Measurements from ENCODE around the gene RAD23B. TPM values are rescaled to one million over a fixed set of nuclear protein-coding genes. Genes with fewer than 3 reads are reported as not detected.

The RAD23B gene
- total and polyA plus RNA-seq, 2 of the 13 experiments (the other 11 are each of a cell fraction or from before 2014, with no cell fraction given), result 133 to 156 TPM

DNA sequence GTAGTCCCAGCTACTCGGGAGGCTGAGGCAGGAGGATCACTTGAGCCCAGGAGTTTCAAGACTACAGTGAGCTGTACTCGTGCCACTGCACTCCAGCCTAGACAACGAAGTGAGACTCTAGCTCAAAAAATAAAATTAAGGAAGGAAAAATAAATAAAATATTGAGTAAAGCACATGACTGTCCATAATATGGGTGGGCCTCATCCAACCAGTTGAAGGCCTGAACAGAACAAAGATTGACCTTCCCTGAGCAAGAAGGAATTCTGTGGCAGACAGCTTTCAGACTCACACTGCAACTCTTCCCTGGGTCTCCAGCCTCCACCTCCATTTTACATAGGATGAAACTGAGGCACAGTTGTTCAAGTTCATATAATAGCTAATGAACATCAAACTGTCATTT is 72.3 kb downstream of the RAD23B start:
- intact Hi-C loops (cut with micrococcal nuclease; ENCODE audit: unreplicated experiment) (no loop called here), in situ Hi-C loops (cut with HindIII; ENCODE audit: extremely low pct_ligation_motif_present, low pct_unique_long_range_greater_than_20kb) (no loop called here)
- no peak overlapping the region for H3K27ac ChIP-seq (ENCODE audit: extremely low read length, insufficient read depth, low read length)
- no peak overlapping the region for H3K4me3 ChIP-seq (replicated peaks in 1 of 3; ENCODE audit: insufficient read depth in 1 of 3, low read depth in 2 of 3, low read length in 3 of 3)
- FAIRE-seq (no peak), ATAC-seq (no peak), DNase-seq (ENCODE audit: low spot score) (no peak)
- no TSS peak for BruUV-seq (replicated peaks)
- H3K4me1 ChIP-seq (ENCODE audit: insufficient read depth, low read length), result no peaks in the 10 kb centered on the region
- no peaks in the 10 kb centered on the region for H4K20me1 ChIP-seq (ENCODE audit: insufficient read depth, low read length)
- POLR2A ChIA-PET, result no interaction called here
- H3K4me2 ChIP-seq (ENCODE audit: low read depth, low read length), result no peak overlapping the region
- no peak for TF ChIP-seq FOXA3 (CRISPR knock-in tag; IDR thresholded peaks at IDR 0.05)
- TF ChIP-seq, protein P1, sequence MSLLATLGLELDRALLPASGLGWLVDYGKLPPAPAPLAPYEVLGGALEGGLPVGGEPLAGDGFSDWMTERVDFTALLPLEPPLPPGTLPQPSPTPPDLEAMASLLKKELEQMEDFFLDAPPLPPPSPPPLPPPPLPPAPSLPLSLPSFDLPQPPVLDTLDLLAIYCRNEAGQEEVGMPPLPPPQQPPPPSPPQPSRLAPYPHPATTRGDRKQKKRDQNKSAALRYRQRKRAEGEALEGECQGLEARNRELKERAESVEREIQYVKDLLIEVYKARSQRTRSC (CRISPR knock-in tag; IDR thresholded peaks at IDR 0.05; ENCODE audit: low read depth), result no peak
- TF ChIP-seq, protein P2, sequence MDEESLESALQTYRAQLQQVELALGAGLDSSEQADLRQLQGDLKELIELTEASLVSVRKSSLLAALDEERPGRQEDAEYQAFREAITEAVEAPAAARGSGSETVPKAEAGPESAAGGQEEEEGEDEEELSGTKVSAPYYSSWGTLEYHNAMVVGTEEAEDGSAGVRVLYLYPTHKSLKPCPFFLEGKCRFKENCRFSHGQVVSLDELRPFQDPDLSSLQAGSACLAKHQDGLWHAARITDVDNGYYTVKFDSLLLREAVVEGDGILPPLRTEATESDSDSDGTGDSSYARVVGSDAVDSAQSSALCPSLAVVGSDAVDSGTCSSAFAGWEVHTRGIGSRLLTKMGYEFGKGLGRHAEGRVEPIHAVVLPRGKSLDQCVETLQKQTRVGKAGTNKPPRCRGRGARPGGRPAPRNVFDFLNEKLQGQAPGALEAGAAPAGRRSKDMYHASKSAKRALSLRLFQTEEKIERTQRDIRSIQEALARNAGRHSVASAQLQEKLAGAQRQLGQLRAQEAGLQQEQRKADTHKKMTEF (CRISPR knock-in tag; IDR thresholded peaks at IDR 0.05), result no peak
- no peak for TF ChIP-seq FOSL2 (CRISPR knock-in tag; IDR thresholded peaks at IDR 0.05)
- TF ChIP-seq SAFB2 (CRISPR knock-in tag; IDR thresholded peaks at IDR 0.05; ENCODE audit: borderline replicate concordance, low read depth), result no peak
- TF ChIP-seq NFIC (IDR thresholded peaks at IDR 0.05; ENCODE audit: low read length), result no peak
- TF ChIP-seq ZNF329 (CRISPR knock-in tag; IDR thresholded peaks at IDR 0.05; ENCODE audit: low read depth), result no peak
- TF ChIP-seq ZMYM2 (CRISPR knock-in tag; IDR thresholded peaks at IDR 0.05), result no peak
- TF ChIP-seq ZNF34 (CRISPR knock-in tag; IDR thresholded peaks at IDR 0.05; ENCODE audit: borderline replicate concordance), result no peak
- TF ChIP-seq, protein P3, sequence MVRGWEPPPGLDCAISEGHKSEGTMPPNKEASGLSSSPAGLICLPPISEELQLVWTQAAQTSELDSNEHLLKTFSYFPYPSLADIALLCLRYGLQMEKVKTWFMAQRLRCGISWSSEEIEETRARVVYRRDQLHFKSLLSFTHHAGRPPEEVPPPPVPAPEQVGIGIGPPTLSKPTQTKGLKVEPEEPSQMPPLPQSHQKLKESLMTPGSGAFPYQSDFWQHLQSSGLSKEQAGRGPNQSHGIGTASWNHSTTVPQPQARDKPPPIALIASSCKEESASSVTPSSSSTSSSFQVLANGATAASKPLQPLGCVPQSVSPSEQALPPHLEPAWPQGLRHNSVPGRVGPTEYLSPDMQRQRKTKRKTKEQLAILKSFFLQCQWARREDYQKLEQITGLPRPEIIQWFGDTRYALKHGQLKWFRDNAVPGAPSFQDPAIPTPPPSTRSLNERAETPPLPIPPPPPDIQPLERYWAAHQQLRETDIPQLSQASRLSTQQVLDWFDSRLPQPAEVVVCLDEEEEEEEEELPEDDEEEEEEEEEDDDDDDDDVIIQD (CRISPR knock-in tag; IDR thresholded peaks at IDR 0.05; ENCODE audit: low read depth), result no peak
- no peak for TF ChIP-seq U2AF2 (IDR thresholded peaks at IDR 0.05; ENCODE audit: low read depth, low read length)
- TF ChIP-seq KLF12 (CRISPR knock-in tag; IDR thresholded peaks at IDR 0.05; ENCODE audit: borderline replicate concordance), result no peak
- no peak for TF ChIP-seq AGO2 (optimal IDR thresholded peaks at IDR 0.05; ENCODE audit: low read depth, low read length)
- TF ChIP-seq, protein P4, sequence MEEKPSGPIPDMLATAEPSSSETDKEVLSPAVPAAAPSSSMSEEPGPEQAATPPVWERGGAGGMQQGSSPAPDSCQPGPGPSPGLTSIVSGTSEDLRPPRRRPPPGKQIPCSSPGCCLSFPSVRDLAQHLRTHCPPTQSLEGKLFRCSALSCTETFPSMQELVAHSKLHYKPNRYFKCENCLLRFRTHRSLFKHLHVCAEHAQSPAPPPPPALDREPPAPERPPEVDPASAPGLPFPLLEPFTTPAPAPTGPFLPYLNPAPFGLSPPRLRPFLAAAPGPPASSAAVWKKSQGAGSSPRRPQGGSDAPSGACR (CRISPR knock-in tag; IDR thresholded peaks at IDR 0.05), result no peak
- H3K27me3 ChIP-seq (ENCODE audit: control insufficient read depth in 1 of 2, insufficient read depth in 2 of 2, low read length in 2 of 2), result peaks cover 3 to 9% of the 10 kb centered on the region in 2 experiments; a peak in 2 of 5 replicates
- H2AFZ ChIP-seq (ENCODE audit: low read length), result no peak overlapping the region
- no peaks in the 10 kb centered on the region for H3K36me3 ChIP-seq (replicated peaks in 1 of 2; ENCODE audit: control insufficient read depth in 1 of 2, insufficient read depth in 2 of 2, low read length in 2 of 2)
- no peaks in the 10 kb centered on the region for H3K9me3 ChIP-seq (ENCODE audit: low read length)
- 5% methylated on average over 3 of the region's 3 CpGs for WGBS (ENCODE audit: low lambda C conversion rate)
- H3K79me2 ChIP-seq (ENCODE audit: insufficient read depth, low read length), result no peaks in the 10 kb centered on the region
- CTCF ChIA-PET (ENCODE audit: low intra/inter-chr PET ratio, low total read pairs), result no interaction called here
- H3K9ac ChIP-seq (ENCODE audit: insufficient read depth, low read depth, low read length), result no peak overlapping the region

All from HepG2 (cell line).